DMS 273 (cell line): Measurements from ENCODE around the gene THSD1.
"Not testable (repeated sequence)": the region's sequence is repeated elsewhere in the genome, so short reads cannot be mapped to it uniquely, and the experiment has no call there.

Source experiments
- DNase-seq: peaks from one replicate; lab custom pipeline; 2025; ENCODE audit not compliant: unreplicated experiment; lab: John Stamatoyannopoulos, UW

Gene THSD1

GRCh38 chr13:52362169-52362887, 43.6 kb downstream of the THSD1 start:
- DNase-seq, result not testable (repeated sequence)

GRCh38 chr13:52361225-52361624, 44.7 kb downstream of the THSD1 start:
- no peak for DNase-seq

- DNase-seq, result peak; percentile 74
These were observed 46.4 kb downstream of the THSD1 start for GRCh38 chr13:52359534-52359933.

GRCh38 chr13:52356327-52356726, 49.6 kb downstream of the THSD1 start:
- no peak for DNase-seq

- no peak for DNase-seq
These were observed 52.8 kb downstream of the THSD1 start for GRCh38 chr13:52353193-52353592.

GRCh38 chr13:52348983-52349780, 56.8 kb downstream of the THSD1 start:
- no peak for DNase-seq

GRCh38 chr13:52348071-52348470, 57.9 kb downstream of the THSD1 start:
- no peak for DNase-seq

- DNase-seq, result no peak
These were observed 60.2 kb downstream of the THSD1 start for GRCh38 chr13:52345631-52346251.

GRCh38 chr13:52345048-52345447, 60.9 kb downstream of the THSD1 start:
- no peak for DNase-seq

- no peak for DNase-seq
These were observed 61.9 kb downstream of the THSD1 start for GRCh38 chr13:52344108-52344507.

GRCh38 chr13:52342203-52342602, 63.8 kb downstream of the THSD1 start:
- DNase-seq, result not testable (repeated sequence)

GRCh38 chr13:52337828-52338455, 68.0 kb downstream of the THSD1 start:
- DNase-seq, result not testable (repeated sequence)

- DNase-seq, result not testable (repeated sequence)
These were observed 71.9 kb downstream of the THSD1 start for GRCh38 chr13:52334107-52334506.

GRCh38 chr13:52331844-52332243, 74.1 kb downstream of the THSD1 start:
- not testable (repeated sequence) for DNase-seq
